HL-60 (cell line): ENCODE measurements around the gene HNF4A.

Source experiments
- CTCF ChIP-seq: IDR thresholded peaks from one replicate; pipeline ENCODE4 v1.5.1; 2011; ENCODE audit warnings: low read length, control low read depth, inconsistent platforms; ENCODE audit not compliant: insufficient read depth
- GABPA ChIP-seq: IDR thresholded peaks from 2 replicates; pipeline ENCODE4 v1.6.1; 2012; ENCODE audit warnings: low read depth
- POLR2AphosphoS5 ChIP-seq: IDR thresholded peaks from 2 replicates; pipeline ENCODE4 v1.6.1; 2012; ENCODE audit warnings: low read depth
- TF ChIP-seq, protein P1 (sequence below): IDR thresholded peaks from 2 replicates; pipeline ENCODE4 v1.6.1; 2012; ENCODE audit warnings: low read depth; ENCODE audit not compliant: insufficient replicate concordance

DNA sequence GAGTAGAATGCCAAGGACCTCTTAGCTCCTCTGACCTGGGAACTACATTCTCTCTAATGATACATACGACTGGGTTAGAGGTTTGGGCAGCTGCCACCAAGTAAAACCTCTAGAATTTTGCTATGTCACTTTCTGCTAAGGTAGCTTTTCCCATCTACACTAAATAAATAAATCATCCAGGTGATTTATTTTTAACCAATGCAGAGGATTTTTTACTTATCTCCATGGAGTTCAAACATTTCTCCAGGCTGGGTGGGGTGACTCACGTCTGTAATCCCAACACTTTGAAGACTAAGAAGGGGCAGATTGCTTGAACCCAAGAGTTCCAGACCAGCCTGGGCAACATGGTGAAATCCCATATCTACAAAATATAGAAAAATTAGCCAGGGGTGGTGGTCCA lies 27.1 kb downstream of the HNF4A start:
- TF ChIP-seq CTCF, result no peak
- TF ChIP-seq GABPA, result no peak
- TF ChIP-seq POLR2AphosphoS5, result no peak
- TF ChIP-seq, protein P1, sequence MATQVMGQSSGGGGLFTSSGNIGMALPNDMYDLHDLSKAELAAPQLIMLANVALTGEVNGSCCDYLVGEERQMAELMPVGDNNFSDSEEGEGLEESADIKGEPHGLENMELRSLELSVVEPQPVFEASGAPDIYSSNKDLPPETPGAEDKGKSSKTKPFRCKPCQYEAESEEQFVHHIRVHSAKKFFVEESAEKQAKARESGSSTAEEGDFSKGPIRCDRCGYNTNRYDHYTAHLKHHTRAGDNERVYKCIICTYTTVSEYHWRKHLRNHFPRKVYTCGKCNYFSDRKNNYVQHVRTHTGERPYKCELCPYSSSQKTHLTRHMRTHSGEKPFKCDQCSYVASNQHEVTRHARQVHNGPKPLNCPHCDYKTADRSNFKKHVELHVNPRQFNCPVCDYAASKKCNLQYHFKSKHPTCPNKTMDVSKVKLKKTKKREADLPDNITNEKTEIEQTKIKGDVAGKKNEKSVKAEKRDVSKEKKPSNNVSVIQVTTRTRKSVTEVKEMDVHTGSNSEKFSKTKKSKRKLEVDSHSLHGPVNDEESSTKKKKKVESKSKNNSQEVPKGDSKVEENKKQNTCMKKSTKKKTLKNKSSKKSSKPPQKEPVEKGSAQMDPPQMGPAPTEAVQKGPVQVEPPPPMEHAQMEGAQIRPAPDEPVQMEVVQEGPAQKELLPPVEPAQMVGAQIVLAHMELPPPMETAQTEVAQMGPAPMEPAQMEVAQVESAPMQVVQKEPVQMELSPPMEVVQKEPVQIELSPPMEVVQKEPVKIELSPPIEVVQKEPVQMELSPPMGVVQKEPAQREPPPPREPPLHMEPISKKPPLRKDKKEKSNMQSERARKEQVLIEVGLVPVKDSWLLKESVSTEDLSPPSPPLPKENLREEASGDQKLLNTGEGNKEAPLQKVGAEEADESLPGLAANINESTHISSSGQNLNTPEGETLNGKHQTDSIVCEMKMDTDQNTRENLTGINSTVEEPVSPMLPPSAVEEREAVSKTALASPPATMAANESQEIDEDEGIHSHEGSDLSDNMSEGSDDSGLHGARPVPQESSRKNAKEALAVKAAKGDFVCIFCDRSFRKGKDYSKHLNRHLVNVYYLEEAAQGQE, result no peak
